GM19397 (cell line): Measurements from ENCODE around the gene FHL2.
"Not testable (repeated sequence)": the region's sequence is repeated elsewhere in the genome, so short reads cannot be mapped to it uniquely, and the experiment has no call there.

Experiments
- ATAC-seq: cut with Tn5 transposase; IDR thresholded peaks from one replicate; pipeline ENCODE4 v1.9.1; 2021; ENCODE audit warnings: mild to moderate bottlenecking, moderate library complexity; ENCODE audit not compliant: unreplicated experiment

Gene FHL2

DNA sequence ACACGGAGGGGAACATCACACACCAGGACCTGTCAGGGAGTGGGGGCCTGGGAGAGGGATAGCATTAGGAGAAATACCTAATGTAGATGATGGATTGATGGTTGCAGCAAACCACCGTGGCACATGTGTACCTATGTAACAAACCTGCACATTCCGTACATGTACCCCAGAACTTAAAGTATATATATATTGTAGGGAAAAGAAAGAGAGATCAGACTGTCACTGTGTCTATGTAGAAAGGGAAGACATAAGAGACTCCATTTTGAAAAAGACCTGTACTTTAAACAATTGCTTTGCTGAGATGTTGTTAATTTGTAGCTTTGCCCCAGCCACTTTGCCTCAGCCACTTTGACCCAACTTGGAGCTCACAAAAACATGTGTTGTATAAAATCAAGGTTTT is 26.0 kb upstream of the FHL2 start:
- ATAC-seq: not testable (repeated sequence)

GRCh38 chr2:105422801-105423200 is 23.9 kb upstream of the FHL2 start:
- no peak for ATAC-seq

GRCh38 chr2:105421053-105421452 is 22.2 kb upstream of the FHL2 start:
- ATAC-seq: no peak

DNA sequence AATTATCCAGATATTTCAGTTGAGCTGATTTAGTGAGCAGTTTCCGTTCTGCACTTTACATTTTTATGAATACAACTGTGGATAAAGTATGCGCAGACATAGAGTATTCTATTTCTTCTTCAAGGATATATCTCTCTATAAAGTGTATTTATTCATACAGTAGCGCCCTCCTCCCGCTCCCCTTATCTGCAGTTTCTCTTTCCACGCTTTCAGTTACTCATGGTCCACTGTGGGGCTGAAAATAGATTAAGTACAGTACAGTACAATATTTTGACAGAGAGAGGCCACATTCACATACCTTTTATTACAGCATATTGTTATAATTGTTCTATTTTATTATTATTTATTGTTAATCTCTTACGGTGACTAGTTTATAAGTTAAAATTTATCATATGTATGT is 19.7 kb upstream of the FHL2 start:
- no peak for ATAC-seq

GRCh38 chr2:105417857-105418436 is 19.1 kb upstream of the FHL2 start:
- ATAC-seq: no peak

DNA sequence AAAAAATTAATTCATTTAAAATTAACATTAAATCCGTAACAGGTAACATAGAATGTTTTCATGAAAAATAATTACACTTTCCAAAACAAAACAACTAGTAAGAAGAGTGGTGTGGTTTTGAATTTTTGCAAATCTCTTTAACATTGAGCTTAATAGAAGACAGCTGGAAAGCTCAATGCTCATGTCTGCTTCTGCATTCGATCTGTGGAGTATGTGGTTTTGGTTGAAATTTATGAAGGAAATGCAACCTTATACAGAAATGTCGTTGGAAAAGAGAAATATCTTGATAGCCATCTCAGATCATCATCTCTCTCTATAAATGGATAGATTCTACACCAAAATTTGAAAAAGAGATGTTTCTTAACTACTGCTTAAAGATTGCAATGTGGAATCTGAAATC is 17.3 kb upstream of the FHL2 start:
- no peak for ATAC-seq

DNA sequence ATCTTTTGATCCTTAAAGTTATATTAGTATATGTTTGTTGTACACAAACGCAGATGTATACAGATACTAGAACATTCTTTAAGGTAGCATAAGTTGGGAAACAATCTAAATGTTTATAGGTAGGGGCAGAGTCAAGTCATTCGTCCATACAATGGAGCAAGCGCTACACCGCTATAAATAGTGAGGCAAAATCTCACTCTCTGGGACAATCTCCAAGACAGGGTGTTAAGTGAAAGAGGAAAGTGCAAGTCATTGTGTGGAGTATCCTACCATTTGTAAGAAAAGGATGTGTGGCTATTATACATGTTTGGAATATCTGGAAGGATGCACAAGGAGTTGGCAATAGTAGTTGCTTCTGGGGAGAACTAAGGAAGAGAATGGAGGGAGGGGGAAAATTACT is 16.2 kb upstream of the FHL2 start:
- no peak for ATAC-seq

GRCh38 chr2:105413206-105413605 is 14.4 kb upstream of the FHL2 start:
- ATAC-seq: no peak

- no peak for ATAC-seq
Observed at GRCh38 chr2:105412584-105412983, 13.7 kb upstream of the FHL2 start.

GRCh38 chr2:105411720-105412407 is 13.0 kb upstream of the FHL2 start:
- peak; percentile 51 for ATAC-seq

- ATAC-seq: no peak
Observed at GRCh38 chr2:105410554-105410953, 11.7 kb upstream of the FHL2 start.

GRCh38 chr2:105409717-105410116 is 10.9 kb upstream of the FHL2 start:
- ATAC-seq: no peak

GRCh38 chr2:105407946-105408743 is 9.3 kb upstream of the FHL2 start:
- ATAC-seq: no peak

DNA sequence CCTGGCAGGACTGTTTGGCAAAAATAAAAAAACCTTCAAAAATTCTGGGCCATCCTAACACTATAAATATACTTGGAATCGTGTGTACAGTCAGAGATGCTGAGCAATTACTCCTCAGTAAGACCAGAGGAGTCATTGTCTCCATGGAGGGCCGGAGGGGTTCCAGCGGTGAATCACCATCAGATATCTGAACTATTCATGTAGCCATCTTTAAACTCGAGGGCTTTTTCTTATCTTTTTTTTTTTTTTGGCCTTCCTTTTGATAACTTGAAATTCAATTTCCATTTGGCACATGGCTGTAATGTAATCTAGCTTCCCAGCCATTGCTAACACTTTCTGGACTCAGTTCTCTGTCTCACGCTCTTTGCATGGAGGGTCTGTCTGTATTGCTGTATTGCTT is 7.4 kb upstream of the FHL2 start:
- no peak for ATAC-seq

DNA sequence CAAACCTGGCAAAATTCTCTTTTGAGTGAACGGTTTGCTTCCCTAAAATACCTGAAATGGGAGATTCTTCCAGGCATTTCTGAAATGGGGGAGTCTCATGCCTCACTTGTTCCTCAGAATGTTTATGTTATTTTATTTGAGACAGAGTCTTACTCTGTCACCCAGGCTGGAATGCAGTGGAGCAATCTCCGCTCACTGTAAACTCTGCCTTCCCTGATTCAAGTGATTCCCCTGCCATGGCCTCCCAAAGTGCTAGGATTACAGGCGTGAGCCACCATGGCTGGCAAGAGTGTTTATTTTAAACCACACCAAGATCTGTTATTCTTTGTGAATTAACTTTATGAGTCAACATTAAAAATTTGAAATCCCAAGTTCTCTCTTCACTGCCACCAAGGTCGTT is 6.4 kb upstream of the FHL2 start:
- no peak for ATAC-seq

- ATAC-seq: no peak
Observed at GRCh38 chr2:105404736-105405135, 5.9 kb upstream of the FHL2 start.

DNA sequence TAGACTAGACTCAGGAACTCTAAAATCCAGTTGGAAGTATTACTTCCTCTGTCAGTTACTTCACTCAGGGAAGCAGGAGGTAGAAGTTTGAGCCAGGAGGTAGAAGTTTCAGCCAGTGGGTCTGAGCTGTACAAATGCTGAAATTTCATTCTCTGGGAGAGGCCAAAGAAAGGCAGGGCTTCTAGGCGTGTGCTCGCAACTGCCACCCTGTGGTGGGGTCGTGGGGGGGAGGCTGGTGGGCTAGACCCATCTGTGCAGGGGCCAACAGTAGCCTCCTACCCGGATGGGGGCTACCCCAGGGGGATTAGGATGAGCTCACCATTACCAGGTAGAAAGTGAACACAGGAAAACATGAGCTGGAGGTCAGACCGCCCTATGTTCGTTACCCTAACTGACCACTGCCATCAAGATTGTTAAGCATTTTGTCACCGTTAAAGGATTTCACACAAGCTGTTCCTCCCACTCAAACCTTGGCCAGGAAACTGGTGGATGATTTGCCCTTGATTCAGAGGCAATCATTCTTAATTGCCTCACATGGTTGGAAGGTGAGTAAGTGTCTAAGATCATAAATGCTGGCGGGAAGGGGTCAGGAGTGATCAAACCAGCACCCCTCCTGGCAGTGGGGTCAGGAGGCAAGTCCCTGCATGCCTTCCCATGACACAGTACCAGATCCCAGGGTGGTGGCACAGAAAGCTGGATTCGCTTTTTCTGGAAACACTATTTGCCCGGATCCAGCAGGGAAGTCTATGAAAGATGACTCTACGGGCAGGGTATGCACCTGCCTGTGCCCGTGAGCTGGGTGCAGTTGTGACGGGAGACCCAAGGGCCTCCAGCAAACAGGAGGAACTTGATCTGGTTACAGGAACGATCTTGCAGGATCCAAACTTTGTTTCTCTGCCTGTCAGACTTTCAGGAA is 5.2 kb upstream of the FHL2 start:
- ATAC-seq: no peak

DNA sequence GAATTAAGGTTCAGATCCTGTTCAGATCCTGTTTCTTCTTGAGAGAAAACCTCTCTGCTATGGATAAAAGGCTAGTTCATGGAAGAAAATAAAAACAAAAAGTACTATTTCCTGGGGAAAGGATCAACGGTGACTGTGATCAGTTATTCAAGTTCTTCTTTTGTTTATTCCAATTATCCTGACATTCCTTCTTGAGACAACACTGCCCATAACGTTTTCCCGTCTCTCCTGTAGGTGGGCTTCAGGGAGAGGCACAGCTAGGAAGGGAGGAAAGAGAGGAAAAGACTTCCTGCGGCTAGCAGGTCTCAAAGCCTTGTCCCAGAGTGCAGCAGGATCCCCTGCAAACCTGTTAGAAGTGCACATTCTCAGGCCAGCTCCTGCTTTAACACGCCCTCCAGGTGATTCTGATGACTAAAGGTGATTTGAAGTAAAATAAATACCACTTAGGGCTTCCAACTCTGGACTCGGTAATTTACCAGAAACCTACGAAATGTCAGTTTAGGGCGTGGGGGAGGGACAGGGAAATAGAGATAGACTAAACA is 4.5 kb upstream of the FHL2 start:
- ATAC-seq: no peak

GRCh38 chr2:105402809-105403208 is 4.0 kb upstream of the FHL2 start:
- ATAC-seq: no peak

DNA sequence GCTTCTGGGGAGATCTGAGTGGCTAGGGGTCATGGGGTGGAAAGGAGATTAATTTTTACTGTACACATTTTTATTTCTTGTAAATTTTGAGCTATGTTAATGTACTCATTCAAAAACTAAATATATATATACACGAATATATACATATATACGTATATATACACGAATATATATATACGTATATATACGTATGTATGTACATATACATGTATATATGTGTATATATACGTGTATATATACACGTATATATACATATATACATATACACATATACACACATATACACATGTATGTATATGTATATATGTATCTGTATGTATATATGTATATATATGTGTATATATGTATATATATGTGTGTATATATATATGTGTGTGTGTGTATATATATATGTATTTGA is 3.0 kb upstream of the FHL2 start:
- no peak for ATAC-seq

GRCh38 chr2:105400138-105400540 is 1.3 kb upstream of the FHL2 start:
- ATAC-seq: no peak
